Measurements from ENCODE around the gene NDUFA1.
"Not testable (repeated sequence)": the region's sequence is repeated elsewhere in the genome, so short reads cannot be mapped to it uniquely, and the experiment has no call there.

GRCh38 chrX:119891961-119892692, 20.5 kb downstream of the NDUFA1 start:
- not testable (repeated sequence) for TF ChIP-seq DMBX1 (CRISPR knock-in tag; IDR thresholded peaks at IDR 0.05; ENCODE audit: borderline replicate concordance); RAD21 (CRISPR knock-in tag; conservative IDR thresholded peaks at IDR 0.05 in 1 of 2, IDR thresholded peaks at IDR 0.05 in 1 of 2); TRIM25 (IDR thresholded peaks at IDR 0.05; ENCODE audit: borderline replicate concordance); CHCHD3 (CRISPR knock-in tag; IDR thresholded peaks at IDR 0.05); POLR2A (conservative IDR thresholded peaks at IDR 0.05); RAD51 (IDR thresholded peaks at IDR 0.05; ENCODE audit: borderline replicate concordance, low read depth); JUND (IDR thresholded peaks at IDR 0.05; ENCODE audit: borderline replicate concordance, low read depth, low read length); JUND (tag; IDR thresholded peaks at IDR 0.05; ENCODE audit: borderline replicate concordance, low read depth, low read length)

All from K562 (cell line).